SH-SY5Y (cell line): ENCODE measurements around the gene DENND1C.

Source experiments
- GATA2 ChIP-seq: IDR thresholded peaks from 2 replicates; pipeline ENCODE4 v1.6.1; 2011; ENCODE audit warnings: mild to moderate bottlenecking, low read depth, low read length
- GATA3 ChIP-seq: IDR thresholded peaks from 2 replicates; pipeline ENCODE4 v1.6.1; 2011; ENCODE audit warnings: low read depth, mild to moderate bottlenecking, low read length, moderate library complexity

- no peak for TF ChIP-seq GATA3
- TF ChIP-seq GATA2 = no peak
These were observed 14.4 kb upstream of the DENND1C start for GRCh38 chr19:6495947-6496346.
